HepG2 (cell line): Measurements from ENCODE around the gene LOXL3. TPM values are rescaled to one million over a fixed set of nuclear protein-coding genes. Genes with fewer than 3 reads are reported as not detected.
A peak's percentile ranks its signal among the peaks of the same experiment; 100 is the strongest.

ENCODE experiments used
- AHR ChIP-seq: IDR thresholded peaks from 2 replicates; pipeline ENCODE4 v1.6.1; 2018; ENCODE audit warnings: missing genetic modification reagents, missing compliant biosample characterization
- IRX3 ChIP-seq: sonication (generic); formaldehyde crosslinking; IDR thresholded peaks from 2 replicates; pipeline ENCODE4 v1.8.1; 2023; ENCODE audit warnings: mild to moderate bottlenecking, low read depth, missing genetic modification reagents, borderline replicate concordance
- MAZ ChIP-seq, 2 experiments: sonication (generic) in 1 of 2; formaldehyde crosslinking in 1 of 2; IDR thresholded peaks; 2 replicates each; pipeline versions ENCODE4 v1.5.0 to v1.6.1; 2012 to 2020; ENCODE audit warnings: low read depth in 2 of 2, mild to moderate bottlenecking in 2 of 2, borderline replicate concordance in 1 of 2, improper control_type of control experiment in 1 of 2, low read length in 1 of 2, missing genetic modification reagents in 1 of 2, moderate library complexity in 1 of 2
- SP5 ChIP-seq: IDR thresholded peaks from 2 replicates; pipeline ENCODE4 v1.6.1; 2016; ENCODE audit warnings: low read depth, borderline replicate concordance
- ZMYM3 ChIP-seq: sonication (generic); formaldehyde crosslinking; IDR thresholded peaks from 2 replicates; pipeline ENCODE4 v1.5.1; 2020; ENCODE audit warnings: mild to moderate bottlenecking, missing genetic modification reagents
- ZNF709 ChIP-seq: sonication (generic); formaldehyde crosslinking; IDR thresholded peaks from 2 replicates; pipeline ENCODE4 v1.5.0; 2020; ENCODE audit warnings: mild to moderate bottlenecking, missing genetic modification reagents
- polyA plus RNA-seq, 8 experiments: library from polyadenylated mRNA; depleted of rRNA in 3 of 8; stranded (reverse) in 7 of 8; unstranded in 1 of 8; fragments of >200 nt; fragmentation: Illumina TruSeq in 4 of 8; extraction: Trizol in 4 of 8; gene quantifications; 2 replicates each; pipeline versions ENCODE4 v1.2.1 to v1.2.3, GENCODE V29; 2011 to 2016; ENCODE audit warnings: low read depth in 4 of 8, missing spikeins in 1 of 8, mixed read lengths in 1 of 8; ENCODE audit not compliant: insufficient read depth in 1 of 8
- total RNA-seq, 5 experiments: library from RNA; depleted of rRNA; stranded (reverse); fragments of >200 nt; fragmentation: Illumina TruSeq; extraction: Trizol; gene quantifications; 2 replicates each; pipeline ENCODE4 v1.2.3, GENCODE V29; 2016; ENCODE audit warnings: low read depth in 1 of 5
- TF ChIP-seq, protein P1 (sequence below): sonication (generic); formaldehyde crosslinking; IDR thresholded peaks from 2 replicates; pipeline ENCODE4 v1.5.0; 2020; ENCODE audit warnings: mild to moderate bottlenecking, missing genetic modification reagents
- TF ChIP-seq, protein P2 (sequence below): fragments of 450-650 bp; IDR thresholded peaks from 2 replicates; pipeline ENCODE4 v1.6.1; 2016
- TF ChIP-seq, protein P3 (sequence below): sonication (generic); formaldehyde crosslinking; IDR thresholded peaks from 2 replicates; pipeline ENCODE4 v1.4.0; 2020; ENCODE audit warnings: missing genetic modification reagents, mild to moderate bottlenecking, borderline replicate concordance

The LOXL3 gene
- total and polyA plus RNA-seq, 2 of the 13 experiments (the other 11 are each of a cell fraction or from before 2014, with no cell fraction given): 0.55 to 6.5 TPM

DNA sequence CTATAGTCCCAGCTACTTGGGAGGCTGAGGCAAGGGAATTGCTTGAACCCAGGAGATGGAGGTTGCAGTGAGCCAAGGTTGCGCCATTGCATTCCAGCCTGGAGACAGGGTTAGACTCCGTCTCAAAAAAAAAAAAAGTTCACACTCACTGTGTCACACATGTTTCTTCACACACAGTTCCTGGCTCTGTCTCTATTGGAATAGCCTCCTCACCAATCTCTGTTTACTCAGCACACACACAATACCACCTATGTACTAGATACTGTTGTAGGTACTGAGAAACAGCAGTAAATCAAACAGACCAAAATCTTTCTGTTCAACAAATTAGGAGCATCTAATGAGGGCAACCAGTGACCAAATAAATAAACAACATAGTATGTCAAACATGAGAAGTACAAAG lies 67.6 kb downstream of the LOXL3 start (continued):
- TF ChIP-seq, protein P1, sequence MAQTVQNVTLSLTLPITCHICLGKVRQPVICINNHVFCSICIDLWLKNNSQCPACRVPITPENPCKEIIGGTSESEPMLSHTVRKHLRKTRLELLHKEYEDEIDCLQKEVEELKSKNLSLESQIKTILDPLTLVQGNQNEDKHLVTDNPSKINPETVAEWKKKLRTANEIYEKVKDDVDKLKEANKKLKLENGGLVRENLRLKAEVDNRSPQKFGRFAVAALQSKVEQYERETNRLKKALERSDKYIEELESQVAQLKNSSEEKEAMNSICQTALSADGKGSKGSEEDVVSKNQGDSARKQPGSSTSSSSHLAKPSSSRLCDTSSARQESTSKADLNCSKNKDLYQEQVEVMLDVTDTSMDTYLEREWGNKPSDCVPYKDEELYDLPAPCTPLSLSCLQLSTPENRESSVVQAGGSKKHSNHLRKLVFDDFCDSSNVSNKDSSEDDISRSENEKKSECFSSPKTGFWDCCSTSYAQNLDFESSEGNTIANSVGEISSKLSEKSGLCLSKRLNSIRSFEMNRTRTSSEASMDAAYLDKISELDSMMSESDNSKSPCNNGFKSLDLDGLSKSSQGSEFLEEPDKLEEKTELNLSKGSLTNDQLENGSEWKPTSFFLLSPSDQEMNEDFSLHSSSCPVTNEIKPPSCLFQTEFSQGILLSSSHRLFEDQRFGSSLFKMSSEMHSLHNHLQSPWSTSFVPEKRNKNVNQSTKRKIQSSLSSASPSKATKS (CRISPR knock-in tag): no peak
- no peak for TF ChIP-seq MAZ (IDR thresholded peaks at IDR 0.05; ENCODE audit: borderline replicate concordance, low read depth, low read length)
- TF ChIP-seq MAZ (CRISPR knock-in tag; IDR thresholded peaks at IDR 0.05; ENCODE audit: low read depth): no peak
- TF ChIP-seq, protein P2, sequence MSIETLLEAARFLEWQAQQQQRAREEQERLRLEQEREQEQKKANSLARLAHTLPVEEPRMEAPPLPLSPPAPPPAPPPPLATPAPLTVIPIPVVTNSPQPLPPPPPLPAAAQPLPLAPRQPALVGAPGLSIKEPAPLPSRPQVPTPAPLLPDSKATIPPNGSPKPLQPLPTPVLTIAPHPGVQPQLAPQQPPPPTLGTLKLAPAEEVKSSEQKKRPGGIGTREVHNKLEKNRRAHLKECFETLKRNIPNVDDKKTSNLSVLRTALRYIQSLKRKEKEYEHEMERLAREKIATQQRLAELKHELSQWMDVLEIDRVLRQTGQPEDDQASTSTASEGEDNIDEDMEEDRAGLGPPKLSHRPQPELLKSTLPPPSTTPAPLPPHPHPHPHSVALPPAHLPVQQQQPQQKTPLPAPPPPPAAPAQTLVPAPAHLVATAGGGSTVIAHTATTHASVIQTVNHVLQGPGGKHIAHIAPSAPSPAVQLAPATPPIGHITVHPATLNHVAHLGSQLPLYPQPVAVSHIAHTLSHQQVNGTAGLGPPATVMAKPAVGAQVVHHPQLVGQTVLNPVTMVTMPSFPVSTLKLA: no peak
- no peak for TF ChIP-seq IRX3 (CRISPR knock-in tag)
- no peak for TF ChIP-seq ZNF709
- TF ChIP-seq AHR (CRISPR knock-in tag): no peak
- TF ChIP-seq SP5: no peak
- no peak for TF ChIP-seq ZMYM3 (CRISPR knock-in tag)
- TF ChIP-seq, protein P3, sequence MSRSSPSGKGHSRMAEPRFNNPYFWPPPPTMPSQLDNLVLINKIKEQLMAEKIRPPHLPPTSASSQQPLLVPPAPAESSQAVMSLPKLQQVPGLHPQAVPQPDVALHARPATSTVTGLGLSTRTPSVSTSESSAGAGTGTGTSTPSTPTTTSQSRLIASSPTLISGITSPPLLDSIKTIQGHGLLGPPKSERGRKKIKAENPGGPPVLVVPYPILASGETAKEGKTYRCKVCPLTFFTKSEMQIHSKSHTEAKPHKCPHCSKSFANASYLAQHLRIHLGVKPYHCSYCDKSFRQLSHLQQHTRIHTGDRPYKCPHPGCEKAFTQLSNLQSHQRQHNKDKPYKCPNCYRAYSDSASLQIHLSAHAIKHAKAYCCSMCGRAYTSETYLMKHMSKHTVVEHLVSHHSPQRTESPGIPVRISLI (CRISPR knock-in tag): peak; percentile 97
